GM12878 (cell line): ENCODE measurements around the gene RBM15B. TPM values are rescaled to one million over a fixed set of nuclear protein-coding genes. Genes with fewer than 3 reads are reported as not detected.

Experiments
- ATAC-seq: fragments of 200-7000 bp; cut with Tn5 transposase; 3 replicates; pipeline ENCODE4 v1.9.1; 2020; ENCODE audit warnings: mild to moderate bottlenecking, moderate library complexity
- BruUV-seq: library from RNA; stranded (reverse); fragments of 400-500 nt; replicated peaks from 2 replicates; lab custom pipeline; 2021; lab: Mats Ljungman, UMichigan
- CTCF ChIA-PET: fragments of 300-600 bp; sonication (Branson Sonifier 250); formaldehyde crosslinking; extraction: SDS; loops from one replicate; lab custom pipeline; 2021; ENCODE audit warnings: inconsistent platforms; lab: Yijun Ruan, JAX
- POLR2A ChIA-PET: fragments of 350-600 bp; formaldehyde crosslinking; extraction: SDS; loops from one replicate; lab custom pipeline; 2021; ENCODE audit warnings: inconsistent platforms; lab: Charles Lee
- RAD21 ChIA-PET: fragments of 300-600 bp; sonication (Branson Sonifier 250); formaldehyde crosslinking; loops from one replicate; lab custom pipeline; 2023; ENCODE audit warnings: antibody characterized with exemption; ENCODE audit not compliant: unreplicated experiment; lab: Charles Lee
- SMC1A ChIA-PET: fragments of 300-600 bp; sonication (Branson Sonifier 250); formaldehyde crosslinking; loops from one replicate; lab custom pipeline; 2023; ENCODE audit not compliant: unreplicated experiment, uncharacterized antibody; lab: Charles Lee
- DNase-seq: peaks from one replicate; pipeline ENCODE4 v3.0.0-alpha.2; 2011; ENCODE audit warnings: low read depth, low spot score
- FAIRE-seq: peaks from 3 replicates; lab custom pipeline; 2011; peaks lifted over from hg19 to GRCh38; lab: Jason Lieb, UNC
- H2AFZ ChIP-seq: 2 replicates; pipeline ENCODE4 v1.6.0; 2011; ENCODE audit warnings: low read depth, low read length, control low read depth; ENCODE audit not compliant: control insufficient read depth
- H3K27ac ChIP-seq: 2 replicates; pipeline ENCODE4 v1.5.1; 2011; ENCODE audit warnings: control low read depth; ENCODE audit not compliant: control insufficient read depth, insufficient read depth
- H3K27me3 ChIP-seq, 2 experiments: replicated peaks in 1 of 2; 2 replicates each; pipeline versions ENCODE4 v1.6.0 to v1.6.1; 2011; ENCODE audit warnings: low read length in 1 of 2; ENCODE audit not compliant: control insufficient read depth in 2 of 2, insufficient read depth in 2 of 2
- H3K36me3 ChIP-seq, 2 experiments: 2 replicates each; pipeline ENCODE4 v1.5.1; 2011; ENCODE audit warnings: low read length in 1 of 2; ENCODE audit not compliant: control insufficient read depth in 2 of 2, insufficient read depth in 2 of 2
- H3K4me1 ChIP-seq: 2 replicates; pipeline ENCODE4 v1.6.1; 2011; ENCODE audit warnings: mild to moderate bottlenecking, low read length, moderate library complexity, mixed read lengths; ENCODE audit not compliant: control insufficient read depth, insufficient read depth
- H3K4me2 ChIP-seq: 2 replicates; pipeline ENCODE4 v1.6.0; 2011; ENCODE audit warnings: control low read depth; ENCODE audit not compliant: control insufficient read depth, insufficient read depth
- H3K4me3 ChIP-seq: fragments of 200-600 bp; sonication (generic); 2 replicates; pipeline ENCODE4 v1.5.1; 2016
- H3K79me2 ChIP-seq: 2 replicates; pipeline ENCODE4 v1.6.0; 2011; ENCODE audit warnings: low read length; ENCODE audit not compliant: control insufficient read depth, insufficient read depth
- H3K9ac ChIP-seq: 2 replicates; pipeline ENCODE4 v1.8.0; 2011; ENCODE audit warnings: low read length, control low read depth, mixed read lengths; ENCODE audit not compliant: control insufficient read depth, insufficient read depth
- H3K9me3 ChIP-seq: replicated peaks from 3 replicates; pipeline ENCODE4 v1.5.1; 2011; ENCODE audit warnings: mild to moderate bottlenecking, low read length; ENCODE audit not compliant: control insufficient read depth, insufficient read depth
- H4K20me1 ChIP-seq: 2 replicates; pipeline ENCODE4 v1.6.0; 2011; ENCODE audit not compliant: control insufficient read depth, insufficient read depth
- EP300 ChIP-seq, 2 experiments: fragments of 150-350 bp in 1 of 2; IDR thresholded peaks; 2 replicates each; pipeline ENCODE4 v1.6.1; 2011 to 2012; ENCODE audit warnings: low read depth in 2 of 2, low read length in 2 of 2, borderline replicate concordance in 1 of 2, improper control_type of control experiment in 1 of 2, inconsistent platforms in 1 of 2; ENCODE audit not compliant: control insufficient read depth in 1 of 2
- KLF5 ChIP-seq: fragments of 450-650 bp; IDR thresholded peaks from 2 replicates; pipeline ENCODE4 v1.6.1; 2014; ENCODE audit warnings: mild to moderate bottlenecking; ENCODE audit not compliant: partially characterized antibody
- NFYA ChIP-seq: IDR thresholded peaks from 2 replicates; pipeline ENCODE4 v1.6.1; 2011; ENCODE audit warnings: low read depth, mild to moderate bottlenecking, low read length, improper control_type of control experiment, borderline replicate concordance
- STAT1 ChIP-seq: fragments of 450-650 bp; conservative IDR thresholded peaks from 2 replicates; pipeline ENCODE4 v1.6.1; 2014; ENCODE audit warnings: antibody characterized with exemption, mild to moderate bottlenecking
- WGBS: methylation state at CpG from one replicate; pipeline ENCODE4 v1.1.6; 2016; ENCODE audit warnings: low lambda C conversion rate; ENCODE audit not compliant: insufficient replicate concordance, insufficient coverage; ENCODE audit errors: missing lambda C conversion rate; 5-methylcytosine and 5-hydroxymethylcytosine counted together
- in situ Hi-C: fragments of 300-500 bp; cut with MboI; formaldehyde crosslinking; loops from 9 replicates; pipeline ENCODE4 v1.14.3; 2018; ENCODE audit warnings: mixed read lengths
- intact Hi-C: fragments of 100-400 bp; cut with micrococcal nuclease; formaldehyde crosslinking; loops from one replicate; pipeline ENCODE4 v1.14.2; 2022; ENCODE audit not compliant: unreplicated experiment
- polyA plus RNA-seq, 11 experiments: library from polyadenylated mRNA; depleted of rRNA in 4 of 11; unstranded in 6 of 11; stranded (reverse) in 5 of 11; fragments of >200 nt; fragmentation: Nextera tagmentation in 4 of 11; fragmentation: Illumina TruSeq in 1 of 11; extraction: Ambion mirVana in 4 of 11; extraction: Trizol in 1 of 11; gene quantifications; 1 replicate in 1 of 11; 2 replicates in 10 of 11; pipeline versions ENCODE4 v1.2.1 to v1.2.3, GENCODE V29; 2011 to 2016; ENCODE audit warnings: inconsistent platforms in 2 of 11, missing spikeins in 2 of 11, low read depth in 1 of 11
- total RNA-seq, 4 experiments: library from RNA; depleted of rRNA in 3 of 4; stranded (reverse); fragments of >200 nt in 3 of 4; fragmentation: Illumina TruSeq in 1 of 4; extraction: Trizol in 1 of 4; gene quantifications; 2 replicates each; pipeline versions ENCODE4 v1.2.1 to v1.2.3, GENCODE V29; 2013 to 2021

The RBM15B gene
- total and polyA plus RNA-seq, 10 of the 15 experiments (the other 5 are each of a cell fraction or from before 2014, with no cell fraction given): 2.4 to 34.5 (median 19.1) TPM

DNA sequence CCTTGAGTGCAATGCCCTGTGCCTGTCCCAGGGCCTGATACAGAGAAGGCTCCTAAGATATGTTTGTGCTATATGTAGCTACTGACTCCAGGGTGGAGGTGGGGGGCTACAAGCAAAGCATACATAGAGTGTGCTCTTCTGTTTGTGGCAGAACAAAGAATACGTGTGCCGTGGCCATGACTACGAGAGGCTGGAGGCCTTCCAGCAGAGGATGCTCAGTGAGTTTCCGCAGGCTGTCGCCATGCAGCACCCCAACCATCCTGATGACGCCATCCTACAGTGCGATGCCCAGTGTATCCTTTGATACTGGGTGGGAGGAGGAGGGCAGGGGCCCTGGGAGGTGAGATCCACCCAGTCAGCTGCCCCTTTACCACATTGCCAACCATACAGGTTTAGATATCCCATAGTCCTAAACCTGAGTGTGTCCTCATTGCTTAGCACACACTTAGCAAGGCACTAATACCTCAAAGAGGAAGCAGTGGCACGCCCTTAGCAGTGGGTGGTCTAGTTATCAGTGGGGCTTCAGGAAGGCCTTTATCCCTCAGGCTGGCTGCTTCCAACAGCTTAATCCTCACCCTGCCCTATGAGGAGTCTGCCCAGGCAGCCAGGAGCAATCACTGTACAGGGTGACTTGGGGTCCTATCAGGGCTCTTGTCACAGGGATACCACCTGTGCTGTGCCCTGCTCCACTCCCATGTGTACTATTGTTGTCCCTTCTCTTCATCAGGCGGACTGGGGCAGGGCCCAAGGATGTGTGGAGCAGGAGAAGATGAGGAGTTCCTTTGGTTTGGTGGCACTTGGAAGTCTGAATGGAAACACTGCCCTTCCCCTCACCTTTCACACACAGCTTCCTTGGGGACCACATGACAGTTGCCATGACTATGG is 36.1 kb upstream of the RBM15B start:
- Histone ChIP-seq H3K4me3 (no peak overlapping the region), H3K27ac (no peak overlapping the region), H2AFZ (no peak overlapping the region), H3K36me3 (no peaks in the 10 kb centered on the region), H3K4me1 (no peaks in the 10 kb centered on the region), H4K20me1 (no peaks in the 10 kb centered on the region)
- CTCF ChIA-PET: interaction anchor here (1.0 to 1.2 kb wide), 2 partner anchors 214 to 739 kb away, joined by 3 to 4 read pairs; partner anchors contain the start of gene MAPKAPK3
- FAIRE-seq (no peak), ATAC-seq (no peak)
- in situ Hi-C loops (no loop called here), intact Hi-C loops (no loop called here)
- no TSS peak for BruUV-seq
- TF ChIP-seq NFYA (no peak), EP300 (IDR thresholded peaks at IDR 0.05; ENCODE audit: borderline replicate concordance in 1 of 2, control insufficient read depth in 1 of 2, low read depth in 2 of 2, low read length in 2 of 2) (no peak), KLF5 (no peak), STAT1 (no peak)
- TF ChIP-seq, all 136 proteins: peak for 0
- RAD21 ChIA-PET: no interaction called here
- H3K9me3 ChIP-seq: no peaks in the 10 kb centered on the region
- H3K4me2 ChIP-seq: no peak overlapping the region
- no peak for DNase-seq
- H3K79me2 ChIP-seq: no peaks in the 10 kb centered on the region
- POLR2A ChIA-PET: no interaction called here
- no peak overlapping the region for H3K9ac ChIP-seq
- SMC1A ChIA-PET: no interaction called here
- whole genome bisulfite sequencing: 45% methylated on average over 9 of the region's 9 CpGs
- H3K27me3 ChIP-seq: peaks cover 0 to 2% of the 10 kb centered on the region in 2 experiments; a peak in 1 of 4 replicates
